SK-N-SH (cell line): ENCODE measurements around the gene TEK.
A peak's percentile ranks its signal among the peaks of the same experiment; 100 is the strongest.

Experiments
- CTCF ChIP-seq: fragments of 200-600 bp; sonication (generic); IDR thresholded peaks from 2 replicates; pipeline ENCODE4 v1.6.1; 2017; ENCODE audit warnings: antibody characterized with exemption, mild to moderate bottlenecking, moderate library complexity
- EP300 ChIP-seq, 2 experiments: IDR thresholded peaks; 2 replicates each; pipeline versions ENCODE4 v1.4.0 to v1.6.1; 2012; ENCODE audit warnings: borderline replicate concordance in 1 of 2, low read depth in 1 of 2, low read length in 1 of 2
- FOXM1 ChIP-seq: IDR thresholded peaks from 2 replicates; pipeline ENCODE4 v1.4.0; 2012; ENCODE audit warnings: low read depth, mild to moderate bottlenecking
- RXRA ChIP-seq: IDR thresholded peaks from 2 replicates; pipeline ENCODE4 v1.4.0; 2012; ENCODE audit warnings: low read depth, mild to moderate bottlenecking, borderline replicate concordance
- TAF1 ChIP-seq: IDR thresholded peaks from 2 replicates; pipeline ENCODE4 v1.6.1; 2012; ENCODE audit warnings: low read depth, mild to moderate bottlenecking, low read length, moderate library complexity, borderline replicate concordance
- TEAD4 ChIP-seq: IDR thresholded peaks from 2 replicates; pipeline ENCODE4 v1.4.0; 2012; ENCODE audit warnings: mild to moderate bottlenecking, borderline replicate concordance; ENCODE audit not compliant: insufficient read depth

DNA sequence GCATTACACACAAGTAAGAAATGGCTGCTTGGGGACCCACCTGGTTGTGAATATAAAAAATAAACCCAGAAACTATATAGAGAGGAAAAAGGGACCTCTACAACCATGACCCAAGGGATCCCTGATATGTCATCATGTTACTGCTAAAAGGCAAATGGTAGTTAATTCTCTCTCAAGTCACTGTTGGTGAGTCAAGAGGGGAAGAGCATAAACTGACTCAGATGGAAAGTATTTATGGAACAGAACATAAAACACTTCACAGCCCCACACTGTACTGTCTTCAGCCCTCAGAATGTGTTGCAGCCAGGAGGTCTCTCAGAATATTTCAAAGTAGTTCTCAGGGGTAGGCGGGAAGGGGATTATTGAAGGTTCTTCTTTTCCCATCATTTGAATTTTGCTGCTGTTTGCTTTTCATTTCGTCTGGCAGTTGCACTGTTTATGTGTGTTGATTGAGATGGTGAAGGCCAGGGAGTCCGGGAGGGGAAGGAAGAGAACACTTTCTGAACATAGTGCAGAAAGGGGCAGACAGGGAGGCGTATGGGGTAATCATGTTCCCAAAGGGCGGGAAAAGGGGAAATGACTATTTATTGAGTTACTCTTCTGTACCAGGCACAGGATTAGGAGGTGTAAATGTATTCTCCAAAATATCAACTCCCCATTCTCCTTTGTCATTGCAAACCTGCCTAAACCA lies 85.5 kb downstream of the TEK start:
- TF ChIP-seq FOXM1 = no peak
- no peak for TF ChIP-seq RXRA
- TF ChIP-seq CTCF = no peak
- peak; percentile 39; the same call in 1 of the 2 replicates for TF ChIP-seq TEAD4
- 0 out of 4 replicates have a peak, but pooled peaks of 1 of the 2 experiments have one; percentile 45 for TF ChIP-seq EP300 (IDR thresholded peaks at IDR 0.05; ENCODE audit: borderline replicate concordance in 1 of 2, low read depth in 1 of 2, low read length in 1 of 2)
- no peak for TF ChIP-seq TAF1
